NCI-H128 (cell line): ENCODE measurements around the gene PTGDR2.

Experiments used
- DNase-seq: peaks from one replicate; lab custom pipeline; 2025; ENCODE audit not compliant: unreplicated experiment; lab: John Stamatoyannopoulos, UW

Gene PTGDR2

GRCh38 chr11:60816590-60817157 is 39.1 kb downstream of the PTGDR2 start:
- no peak for DNase-seq

GRCh38 chr11:60814112-60814511 is 41.6 kb downstream of the PTGDR2 start:
- DNase-seq, result no peak

- no peak for DNase-seq
These were observed 42.4 kb downstream of the PTGDR2 start for GRCh38 chr11:60813324-60813723.

- DNase-seq, result no peak
These were observed 45.2 kb downstream of the PTGDR2 start for GRCh38 chr11:60810569-60810968.

- DNase-seq, result no peak
These were observed 45.6 kb downstream of the PTGDR2 start for GRCh38 chr11:60810151-60810550.

GRCh38 chr11:60809691-60810090 is 46.1 kb downstream of the PTGDR2 start:
- no peak for DNase-seq

- no peak for DNase-seq
These were observed 46.5 kb downstream of the PTGDR2 start for GRCh38 chr11:60809249-60809648.

GRCh38 chr11:60803273-60803936 is 52.3 kb downstream of the PTGDR2 start:
- DNase-seq, result no peak

- no peak for DNase-seq
These were observed 54.6 kb downstream of the PTGDR2 start for GRCh38 chr11:60801194-60801593.
